Neural cell (in vitro differentiated cells): ENCODE data around the gene BAG5. TPM values are rescaled to one million over a fixed set of nuclear protein-coding genes. Genes with fewer than 3 reads are reported as not detected.

Source experiments
- H2AFZ ChIP-seq: fragments of 200-600, 300-800 bp; sonication (generic), shearing (Covaris generic); 2 replicates; pipeline ENCODE4 v1.6.0; 2014; ENCODE audit warnings: low read depth, mild to moderate bottlenecking, antibody characterized with exemption, low read length, moderate library complexity
- H3F3A ChIP-seq: fragments of 200-600 bp; shearing (Covaris generic); 2 replicates; pipeline ENCODE4 v1.6.1; 2016; ENCODE audit warnings: mild to moderate bottlenecking, moderate library complexity, mixed read lengths, antibody characterized with exemption, low read length; ENCODE audit not compliant: insufficient read depth, poor library complexity, severe bottlenecking
- H3K27ac ChIP-seq: fragments of 200-600, 300-800 bp; sonication (generic), shearing (Covaris generic); 2 replicates; pipeline ENCODE4 v1.5.1; 2014; ENCODE audit warnings: mild to moderate bottlenecking, low read length, moderate library complexity
- H3K27me3 ChIP-seq: fragments of 300-800, 200-600 bp; sonication (generic), shearing (Covaris generic); 2 replicates; pipeline ENCODE4 v1.6.0; 2014; ENCODE audit warnings: mild to moderate bottlenecking, low read depth, low read length, moderate library complexity; ENCODE audit not compliant: insufficient read depth
- H3K36me3 ChIP-seq: fragments of 300-800, 200-600 bp; sonication (generic), shearing (Covaris generic); 2 replicates; pipeline ENCODE4 v1.5.1; 2014; ENCODE audit warnings: mild to moderate bottlenecking, antibody characterized with exemption, low read length, moderate library complexity; ENCODE audit not compliant: insufficient read depth
- H3K4me2 ChIP-seq: fragments of 300-800, 200-600 bp; sonication (generic), shearing (Covaris generic); 2 replicates; pipeline ENCODE4 v1.6.0; 2014; ENCODE audit warnings: mild to moderate bottlenecking, low read length
- H3K4me3 ChIP-seq: fragments of 300-800, 200-600 bp; sonication (generic), shearing (Covaris generic); 2 replicates; pipeline ENCODE4 v1.5.1; 2014; ENCODE audit warnings: mild to moderate bottlenecking, low read length, moderate library complexity
- H3K79me2 ChIP-seq: fragments of 200-600 bp; shearing (Covaris generic); replicated peaks from 2 replicates; pipeline ENCODE4 v1.6.0; 2014; ENCODE audit warnings: mild to moderate bottlenecking, low read length, moderate library complexity; ENCODE audit not compliant: insufficient read depth
- H3K9ac ChIP-seq: fragments of 300-800, 200-600 bp; sonication (generic), shearing (Covaris generic); 2 replicates; pipeline ENCODE4 v1.6.1; 2016; ENCODE audit warnings: mild to moderate bottlenecking, low read length, mixed read lengths
- H3K9me2 ChIP-seq: fragments of 200-600 bp; shearing (Covaris generic); 2 replicates; pipeline ENCODE4 v1.6.1; 2016; ENCODE audit warnings: mild to moderate bottlenecking, low read length, mixed read lengths; ENCODE audit not compliant: insufficient read depth
- H3K9me3 ChIP-seq: fragments of 200-600, 300-800 bp; sonication (generic), shearing (Covaris generic); 2 replicates; pipeline ENCODE4 v1.6.1; 2016; ENCODE audit warnings: mild to moderate bottlenecking, mixed run types, low read length, moderate library complexity, mixed read lengths
- H4K20me1 ChIP-seq: fragments of 200-600 bp; shearing (Covaris generic); 2 replicates; pipeline ENCODE4 v1.6.1; 2016; ENCODE audit warnings: mild to moderate bottlenecking, mixed run types; ENCODE audit not compliant: insufficient read depth
- EP300 ChIP-seq: fragments of 450-650 bp; conservative IDR thresholded peaks from 2 replicates; pipeline ENCODE4 v1.6.1; 2014; ENCODE audit warnings: antibody characterized with exemption, mild to moderate bottlenecking, moderate library complexity; ENCODE audit not compliant: poor library complexity, severe bottlenecking
- EZH2 ChIP-seq: fragments of 200-600, 300-800 bp; shearing (Covaris generic), sonication (generic); IDR thresholded peaks from 2 replicates; pipeline ENCODE4 v1.6.1; 2014; ENCODE audit warnings: antibody characterized with exemption, low read length, borderline replicate concordance, mild to moderate bottlenecking; ENCODE audit not compliant: insufficient read depth, poor library complexity, severe bottlenecking
- MXI1 ChIP-seq: fragments of 450-650 bp; conservative IDR thresholded peaks from 2 replicates; pipeline ENCODE4 v1.6.1; 2014; ENCODE audit warnings: antibody characterized with exemption, mild to moderate bottlenecking; ENCODE audit not compliant: poor library complexity, severe bottlenecking
- POLR2AphosphoS5 ChIP-seq: IDR thresholded peaks from 2 replicates; pipeline ENCODE4 v1.6.1; 2012
- RAD21 ChIP-seq: fragments of 450-650 bp; conservative IDR thresholded peaks from 2 replicates; pipeline ENCODE4 v1.6.1; 2014; ENCODE audit warnings: antibody characterized with exemption, mild to moderate bottlenecking, moderate library complexity
- SMC3 ChIP-seq: fragments of 450-650 bp; conservative IDR thresholded peaks from 2 replicates; pipeline ENCODE4 v1.6.1; 2014; ENCODE audit warnings: antibody characterized with exemption, mild to moderate bottlenecking, moderate library complexity; ENCODE audit not compliant: poor library complexity
- TAF1 ChIP-seq: IDR thresholded peaks from 2 replicates; pipeline ENCODE4 v1.6.1; 2012; ENCODE audit warnings: low read depth
- polyA plus RNA-seq: library from polyadenylated mRNA; depleted of rRNA; stranded (reverse); fragments of >200 nt; gene quantifications from 2 replicates; pipeline ENCODE4 v1.2.3, GENCODE V29; 2014
- TF ChIP-seq, protein P1 (sequence below): IDR thresholded peaks from 2 replicates; pipeline ENCODE4 v1.6.1; 2012; ENCODE audit warnings: borderline replicate concordance
- TF ChIP-seq, protein P2 (sequence below): fragments of 450-650 bp; IDR thresholded peaks from 2 replicates; pipeline ENCODE4 v1.5.1; 2014; ENCODE audit warnings: antibody characterized with exemption, mild to moderate bottlenecking, moderate library complexity; ENCODE audit not compliant: poor library complexity, severe bottlenecking

Gene BAG5
- polyA plus RNA-seq, 1 donor from 2014 or later, result 25.5 TPM

DNA sequence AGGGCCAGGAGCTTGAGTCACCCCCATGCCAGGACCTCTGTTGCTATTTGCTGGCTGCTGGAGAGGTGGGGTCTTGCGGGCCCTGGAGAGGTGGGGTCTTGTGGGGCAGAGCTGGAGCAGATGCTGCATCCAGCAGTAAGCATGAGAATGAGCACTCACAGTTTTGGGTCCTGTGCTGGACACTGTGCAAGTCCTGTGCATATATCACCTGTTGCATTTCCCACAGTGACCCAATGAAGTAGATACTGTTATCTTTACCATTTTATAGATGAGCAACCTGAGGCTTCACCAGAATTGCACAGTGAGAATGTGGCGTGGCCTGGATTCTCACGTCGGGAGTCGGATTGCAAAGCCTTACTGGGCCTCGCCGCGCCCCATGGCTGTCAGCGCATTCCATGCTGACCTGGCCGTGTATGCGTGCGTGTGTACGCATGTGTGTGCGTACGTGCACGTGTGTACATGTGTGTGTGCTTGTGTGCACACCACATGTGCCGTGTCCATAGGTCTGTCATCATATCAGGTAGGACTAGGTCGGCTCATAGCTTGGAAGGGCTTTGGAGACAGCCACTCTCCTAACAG is 12.3 kb upstream of the BAG5 start:
- H3K36me3 ChIP-seq, result peaks cover 11% of the 10 kb centered on the region
- H3K79me2 ChIP-seq, result peaks cover 28% of the 10 kb centered on the region
- no peak overlapping the region for H3K9ac ChIP-seq
- H3K4me3 ChIP-seq, result no peak overlapping the region
- TF ChIP-seq EZH2 (no peak), EP300 (no peak), MXI1 (no peak), TAF1 (no peak), RAD21 (no peak), POLR2AphosphoS5 (no peak), SMC3 (no peak)
- TF ChIP-seq, protein P1, sequence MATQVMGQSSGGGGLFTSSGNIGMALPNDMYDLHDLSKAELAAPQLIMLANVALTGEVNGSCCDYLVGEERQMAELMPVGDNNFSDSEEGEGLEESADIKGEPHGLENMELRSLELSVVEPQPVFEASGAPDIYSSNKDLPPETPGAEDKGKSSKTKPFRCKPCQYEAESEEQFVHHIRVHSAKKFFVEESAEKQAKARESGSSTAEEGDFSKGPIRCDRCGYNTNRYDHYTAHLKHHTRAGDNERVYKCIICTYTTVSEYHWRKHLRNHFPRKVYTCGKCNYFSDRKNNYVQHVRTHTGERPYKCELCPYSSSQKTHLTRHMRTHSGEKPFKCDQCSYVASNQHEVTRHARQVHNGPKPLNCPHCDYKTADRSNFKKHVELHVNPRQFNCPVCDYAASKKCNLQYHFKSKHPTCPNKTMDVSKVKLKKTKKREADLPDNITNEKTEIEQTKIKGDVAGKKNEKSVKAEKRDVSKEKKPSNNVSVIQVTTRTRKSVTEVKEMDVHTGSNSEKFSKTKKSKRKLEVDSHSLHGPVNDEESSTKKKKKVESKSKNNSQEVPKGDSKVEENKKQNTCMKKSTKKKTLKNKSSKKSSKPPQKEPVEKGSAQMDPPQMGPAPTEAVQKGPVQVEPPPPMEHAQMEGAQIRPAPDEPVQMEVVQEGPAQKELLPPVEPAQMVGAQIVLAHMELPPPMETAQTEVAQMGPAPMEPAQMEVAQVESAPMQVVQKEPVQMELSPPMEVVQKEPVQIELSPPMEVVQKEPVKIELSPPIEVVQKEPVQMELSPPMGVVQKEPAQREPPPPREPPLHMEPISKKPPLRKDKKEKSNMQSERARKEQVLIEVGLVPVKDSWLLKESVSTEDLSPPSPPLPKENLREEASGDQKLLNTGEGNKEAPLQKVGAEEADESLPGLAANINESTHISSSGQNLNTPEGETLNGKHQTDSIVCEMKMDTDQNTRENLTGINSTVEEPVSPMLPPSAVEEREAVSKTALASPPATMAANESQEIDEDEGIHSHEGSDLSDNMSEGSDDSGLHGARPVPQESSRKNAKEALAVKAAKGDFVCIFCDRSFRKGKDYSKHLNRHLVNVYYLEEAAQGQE, result no peak
- TF ChIP-seq, protein P2, sequence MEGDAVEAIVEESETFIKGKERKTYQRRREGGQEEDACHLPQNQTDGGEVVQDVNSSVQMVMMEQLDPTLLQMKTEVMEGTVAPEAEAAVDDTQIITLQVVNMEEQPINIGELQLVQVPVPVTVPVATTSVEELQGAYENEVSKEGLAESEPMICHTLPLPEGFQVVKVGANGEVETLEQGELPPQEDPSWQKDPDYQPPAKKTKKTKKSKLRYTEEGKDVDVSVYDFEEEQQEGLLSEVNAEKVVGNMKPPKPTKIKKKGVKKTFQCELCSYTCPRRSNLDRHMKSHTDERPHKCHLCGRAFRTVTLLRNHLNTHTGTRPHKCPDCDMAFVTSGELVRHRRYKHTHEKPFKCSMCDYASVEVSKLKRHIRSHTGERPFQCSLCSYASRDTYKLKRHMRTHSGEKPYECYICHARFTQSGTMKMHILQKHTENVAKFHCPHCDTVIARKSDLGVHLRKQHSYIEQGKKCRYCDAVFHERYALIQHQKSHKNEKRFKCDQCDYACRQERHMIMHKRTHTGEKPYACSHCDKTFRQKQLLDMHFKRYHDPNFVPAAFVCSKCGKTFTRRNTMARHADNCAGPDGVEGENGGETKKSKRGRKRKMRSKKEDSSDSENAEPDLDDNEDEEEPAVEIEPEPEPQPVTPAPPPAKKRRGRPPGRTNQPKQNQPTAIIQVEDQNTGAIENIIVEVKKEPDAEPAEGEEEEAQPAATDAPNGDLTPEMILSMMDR, result no peak
- H2AFZ ChIP-seq, result no peak overlapping the region
- H3K27ac ChIP-seq, result no peak overlapping the region
- H4K20me1 ChIP-seq, result no peaks in the 10 kb centered on the region
- no peak overlapping the region for H3K4me2 ChIP-seq
- no peaks in the 10 kb centered on the region for H3F3A ChIP-seq
- no peaks in the 10 kb centered on the region for H3K27me3 ChIP-seq
- no peaks in the 10 kb centered on the region for H3K9me3 ChIP-seq
- no peaks in the 10 kb centered on the region for H3K9me2 ChIP-seq

DNA sequence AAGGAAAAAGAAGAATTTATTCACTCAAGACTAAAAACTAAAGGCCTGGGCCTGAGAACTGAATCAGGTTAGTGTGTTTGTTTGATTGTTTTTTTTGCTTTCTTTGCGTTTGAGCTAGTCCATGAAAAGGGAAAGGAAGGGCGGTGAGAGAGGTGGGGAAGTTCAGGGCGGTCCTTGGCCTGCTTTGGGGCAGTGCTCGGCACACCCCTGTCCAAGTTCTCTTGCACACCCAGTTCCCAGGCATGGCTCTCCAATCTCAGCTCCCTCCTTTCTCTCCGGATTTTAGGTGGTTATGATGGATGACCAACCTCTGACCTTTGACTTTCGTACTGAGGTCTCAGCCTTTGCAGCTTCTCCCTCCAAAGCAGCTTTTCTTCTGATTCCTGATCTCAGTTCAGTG is 11.6 kb upstream of the BAG5 start:
- Histone ChIP-seq H3K27me3 (no peaks in the 10 kb centered on the region), H4K20me1 (no peaks in the 10 kb centered on the region), H3F3A (no peaks in the 10 kb centered on the region), H2AFZ (no peak overlapping the region), H3K4me3 (no peak overlapping the region), H3K9me2 (no peaks in the 10 kb centered on the region), H3K9ac (no peak overlapping the region), H3K79me2 (peaks cover 28% of the 10 kb centered on the region), H3K36me3 (peaks cover 11% of the 10 kb centered on the region), H3K4me2 (no peak overlapping the region), H3K9me3 (no peaks in the 10 kb centered on the region), H3K27ac (no peak overlapping the region)
- TF ChIP-seq POLR2AphosphoS5 (no peak), EZH2 (no peak), EP300 (no peak), RAD21 (no peak), TAF1 (no peak), SMC3 (no peak), MXI1 (no peak)
- TF ChIP-seq, protein P2, result no peak
